Measurements from ENCODE around the gene DENND1B. TPM values are rescaled to one million over a fixed set of nuclear protein-coding genes. Genes with fewer than 3 reads are reported as not detected.
A peak's percentile ranks its signal among the peaks of the same experiment; 100 is the strongest.
"Not testable (repeated sequence)": the region's sequence is repeated elsewhere in the genome, so short reads cannot be mapped to it uniquely, and the experiment has no call there.

DENND1B gene
- total RNA-seq, 1 experiment from 2014 or later, result 4.5 TPM

DNA sequence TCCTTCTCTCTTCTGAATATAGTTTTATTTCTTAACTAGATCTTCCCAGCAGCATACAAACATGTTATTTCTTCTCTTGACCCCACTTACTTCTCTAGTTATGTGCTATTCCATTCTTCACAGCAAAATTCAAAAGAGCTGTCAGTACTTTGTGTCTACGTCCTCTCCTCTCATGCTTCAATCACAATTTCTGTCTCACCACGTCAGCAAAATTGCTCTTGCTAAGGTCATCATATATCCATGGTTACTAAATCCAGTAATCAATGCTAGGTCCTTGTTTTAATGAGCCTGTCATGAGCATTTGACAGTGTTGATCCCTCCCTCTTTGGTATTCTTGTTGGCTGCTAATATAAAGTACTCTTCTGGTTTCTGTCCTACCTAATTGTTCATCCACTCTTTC is 214.2 kb downstream of the DENND1B start:
- no peak for DNase-seq (ENCODE audit: low read depth)

DNA sequence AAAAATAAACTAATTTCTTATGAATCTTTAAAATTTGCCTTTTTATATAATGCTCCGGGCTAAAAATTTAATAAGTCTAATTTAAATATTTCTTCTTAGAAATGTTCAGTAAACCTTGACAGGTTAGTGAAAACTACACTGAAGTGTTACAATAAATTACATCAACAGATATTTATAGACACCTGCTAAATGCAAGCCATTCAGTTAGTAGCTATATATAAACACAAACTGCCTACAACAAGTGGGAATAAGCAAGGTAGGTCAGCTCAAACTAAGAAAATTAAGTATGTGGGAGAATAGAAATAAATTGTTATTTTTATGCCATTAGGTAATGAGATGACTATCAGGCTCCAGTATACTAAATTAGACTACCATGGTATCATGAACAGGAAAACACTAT is 215.6 kb downstream of the DENND1B start:
- no peak for DNase-seq (ENCODE audit: low read depth)

DNA sequence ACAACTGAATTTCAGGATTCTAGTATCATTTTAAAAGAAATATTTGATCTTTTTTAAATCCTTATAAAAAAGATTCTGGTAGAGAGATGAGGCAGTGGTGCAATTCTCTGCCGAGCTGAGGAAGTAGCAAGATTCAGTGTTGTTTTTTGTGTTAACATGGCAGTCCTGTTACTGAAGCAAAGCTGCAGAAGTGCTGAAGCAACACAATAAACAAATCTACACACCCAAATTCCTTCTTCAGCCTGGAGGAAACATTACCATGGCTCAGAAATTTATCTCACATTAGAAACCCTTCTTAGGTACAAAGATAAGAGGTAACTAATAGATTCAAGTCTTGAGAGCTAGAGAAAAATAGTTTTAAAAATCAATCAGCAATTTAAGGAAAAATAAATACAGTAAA is 216.0 kb downstream of the DENND1B start:
- DNase-seq (ENCODE audit: low read depth), result no peak

DNA sequence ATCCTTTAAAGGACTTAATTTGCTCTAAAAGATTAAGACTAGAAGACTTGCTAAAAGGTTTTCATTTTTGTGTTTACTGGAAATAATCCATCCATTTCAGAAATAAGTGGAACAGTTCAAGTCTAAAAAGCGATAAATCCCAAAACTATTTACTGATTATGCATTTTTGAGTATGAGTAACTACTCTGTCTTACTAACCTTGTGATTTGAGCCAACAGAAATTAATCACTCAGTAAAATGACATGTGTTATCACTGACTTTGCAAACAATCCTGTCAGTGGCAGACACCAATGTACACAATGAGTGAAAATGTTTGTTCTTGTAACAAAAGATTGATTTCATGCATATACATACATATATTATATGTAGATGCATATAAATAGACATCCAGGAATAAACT is 218.0 kb downstream of the DENND1B start:
- peak; percentile 23 for DNase-seq (ENCODE audit: low read depth)

DNA sequence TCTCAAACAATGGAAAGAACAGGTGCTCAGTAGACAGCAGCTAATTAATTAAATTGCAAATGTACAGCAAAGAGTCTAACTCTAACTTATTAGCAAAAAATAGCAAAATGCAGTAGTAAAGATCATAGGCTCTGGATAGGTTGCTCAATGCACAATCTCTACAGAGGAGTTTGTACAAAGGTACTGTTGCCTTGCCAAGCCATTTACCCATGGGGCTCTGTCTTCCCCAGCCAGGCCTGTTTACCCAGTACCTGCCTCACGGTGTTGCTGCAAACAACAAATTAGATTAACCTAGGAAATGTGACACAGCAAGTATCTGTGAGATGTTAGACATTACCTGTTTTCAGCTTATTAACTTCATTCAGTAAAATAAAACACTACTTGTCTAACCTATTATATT is 222.0 kb downstream of the DENND1B start:
- no peak for DNase-seq (ENCODE audit: low read depth)

DNA sequence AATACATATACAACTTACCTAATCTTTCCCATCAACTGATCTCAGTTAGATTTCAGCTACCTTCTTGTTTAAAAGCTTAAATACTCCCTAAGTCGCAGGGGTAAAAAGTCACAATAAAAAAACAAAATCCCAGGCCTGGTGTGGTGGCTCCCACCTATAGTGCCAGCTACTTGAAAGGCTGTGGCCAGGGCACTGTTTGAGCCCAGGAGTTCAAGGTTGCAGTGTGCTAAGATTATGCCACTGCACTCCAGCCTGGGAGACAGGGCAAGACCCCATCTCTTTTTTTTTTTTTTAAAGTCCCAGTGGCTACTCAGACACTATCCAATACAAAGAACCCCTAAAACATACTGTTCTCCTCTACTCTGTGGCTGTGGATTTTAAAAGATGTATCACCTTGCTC is 228.3 kb downstream of the DENND1B start:
- DNase-seq (ENCODE audit: low read depth), result no peak

DNA sequence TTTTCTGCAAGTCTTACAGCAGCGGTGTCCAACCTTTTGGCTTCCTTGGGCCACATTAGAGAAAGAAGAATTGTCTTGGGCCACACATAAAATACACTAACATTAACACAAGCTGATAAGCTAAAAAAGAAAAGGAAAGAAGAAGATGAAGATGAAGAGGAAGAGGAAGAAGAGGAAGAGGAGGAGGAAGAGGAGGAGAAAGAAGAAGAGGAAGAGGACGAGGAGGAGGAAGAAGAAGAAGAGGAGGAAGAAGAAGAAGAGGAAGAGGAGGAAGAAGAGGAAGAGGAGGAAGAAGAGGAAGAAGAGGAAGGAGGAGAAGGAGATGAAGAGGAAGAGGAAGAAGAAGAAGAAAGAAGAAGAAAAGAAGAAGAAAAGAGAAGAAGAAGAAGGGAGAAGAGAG is 230.7 kb downstream of the DENND1B start:
- DNase-seq (ENCODE audit: low read depth), result no peak

DNA sequence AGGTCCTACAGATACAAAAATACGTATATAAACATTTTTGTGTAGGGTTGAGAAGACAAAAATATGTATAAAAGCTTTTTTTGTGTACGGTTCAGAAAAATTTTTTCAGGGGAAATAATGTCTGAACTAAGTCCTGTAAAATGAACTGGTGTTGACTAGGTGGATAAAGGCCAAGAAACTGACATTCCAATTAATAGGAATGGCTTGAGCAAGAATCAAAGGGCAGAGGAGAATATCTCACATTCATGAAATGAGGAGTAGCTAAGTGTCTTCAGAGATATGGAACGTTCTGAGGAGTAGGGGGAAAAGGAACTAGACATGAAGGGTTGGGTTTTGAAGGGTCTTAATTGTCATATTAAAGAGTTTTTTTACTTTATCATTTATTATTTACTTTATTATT is 231.2 kb downstream of the DENND1B start:
- no peak for DNase-seq (ENCODE audit: low read depth)

DNA sequence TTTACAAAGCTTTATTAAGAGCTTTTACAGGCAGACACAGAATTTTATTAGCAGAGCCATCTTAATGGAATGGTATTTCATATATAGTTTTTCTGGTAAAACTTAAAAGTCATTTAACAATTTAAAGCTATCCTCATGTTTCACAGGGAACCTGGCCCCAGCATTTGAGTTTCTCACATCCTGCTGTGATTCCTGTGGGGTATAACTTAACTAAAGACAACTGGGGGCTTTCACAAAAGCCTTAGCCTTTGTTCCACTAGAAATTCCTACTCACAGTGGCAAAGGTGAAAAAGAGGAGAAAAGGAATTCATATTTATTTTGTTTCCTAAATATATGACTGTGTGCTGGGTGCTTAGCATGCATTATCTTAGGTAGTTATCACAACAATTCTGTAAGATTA is 233.9 kb downstream of the DENND1B start:
- DNase-seq (ENCODE audit: low read depth), result no peak

DNA sequence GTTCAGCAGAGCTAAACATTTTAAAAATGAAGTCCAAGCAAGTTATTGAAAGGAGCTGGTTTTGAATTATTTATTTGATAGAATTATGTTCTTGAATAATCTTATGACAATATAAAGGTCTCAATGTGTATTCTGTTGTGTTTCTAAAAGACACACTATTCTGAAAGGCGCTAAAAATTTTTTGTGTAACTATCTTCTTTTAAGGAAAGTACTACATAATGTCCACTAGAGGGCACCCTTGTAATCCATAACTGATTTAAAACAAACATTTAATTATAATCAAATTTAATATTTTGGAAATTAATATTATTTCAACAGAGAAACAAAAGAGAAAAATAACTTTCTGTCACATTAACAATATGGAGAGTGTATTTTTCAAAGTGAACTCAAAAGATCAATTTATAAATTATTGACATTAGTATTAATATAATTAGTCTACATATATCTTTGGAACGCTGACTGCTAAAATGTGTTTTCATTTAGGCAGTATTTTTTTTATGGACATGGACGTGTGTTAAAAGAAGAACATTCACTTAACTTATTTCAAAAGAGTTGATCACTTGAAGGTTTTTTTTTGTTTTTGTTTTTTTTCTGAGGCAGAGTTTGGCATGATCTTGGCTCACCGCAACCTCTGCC is 248.4 kb downstream of the DENND1B start:
- DNase-seq (ENCODE audit: low read depth), result peak; percentile 19

DNA sequence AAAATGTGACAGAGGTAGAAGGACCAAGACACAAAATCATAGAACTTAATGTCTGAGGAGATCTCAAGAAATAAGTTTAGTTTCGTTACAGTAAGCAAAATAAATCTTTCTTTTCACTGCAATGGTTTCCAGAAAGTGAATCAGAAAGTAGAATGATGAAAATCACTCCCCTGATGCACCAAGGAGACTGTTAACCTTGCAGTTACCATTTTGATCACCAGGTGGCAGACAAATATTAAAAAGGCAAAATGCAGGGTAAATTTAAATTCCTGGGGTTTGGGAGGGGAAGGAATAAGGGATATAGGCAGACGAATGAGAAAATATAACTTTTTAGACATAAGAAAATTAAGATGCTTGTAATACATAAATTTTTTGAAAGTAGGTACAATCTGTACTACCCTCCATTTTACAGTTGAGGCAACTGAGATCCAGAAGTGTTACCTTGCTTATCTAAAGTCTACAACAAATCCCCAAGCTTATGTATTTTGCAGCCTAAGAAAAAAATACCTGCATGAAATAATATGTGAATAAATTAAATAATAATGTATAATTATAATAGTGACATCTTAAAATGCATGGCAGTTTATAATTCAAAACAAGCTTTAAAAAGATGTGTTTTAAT is 254.1 kb downstream of the DENND1B start:
- peak; percentile 35 for DNase-seq (ENCODE audit: low read depth)

DNA sequence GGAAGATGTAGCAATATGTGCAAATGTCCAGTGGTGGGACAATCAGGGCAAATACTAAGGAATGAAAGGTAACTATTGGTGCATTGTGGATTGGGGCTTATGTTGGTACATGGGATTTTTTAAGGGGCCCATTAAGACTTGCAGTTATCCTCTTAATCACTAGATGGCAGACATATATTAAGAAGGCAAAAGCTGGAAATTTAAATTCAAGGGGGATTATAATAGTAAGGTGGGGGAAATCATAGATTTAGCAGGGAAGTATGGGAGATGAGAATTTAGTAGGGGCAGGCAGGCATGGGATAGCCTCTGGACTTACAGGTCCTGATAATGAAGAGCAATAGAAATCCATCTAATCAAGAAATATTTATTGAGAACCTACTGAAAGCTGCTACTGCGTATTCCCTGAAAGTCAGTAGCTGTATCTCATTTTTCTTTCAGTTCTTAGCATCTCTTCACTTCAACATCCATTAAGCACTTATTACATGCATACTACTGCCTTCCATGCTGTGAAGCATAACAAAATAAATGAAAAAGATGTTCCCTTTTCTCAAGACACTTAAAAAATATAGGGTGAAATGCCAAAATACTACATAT is 255.4 kb downstream of the DENND1B start:
- peak; percentile 14 for DNase-seq (ENCODE audit: low read depth)

DNA sequence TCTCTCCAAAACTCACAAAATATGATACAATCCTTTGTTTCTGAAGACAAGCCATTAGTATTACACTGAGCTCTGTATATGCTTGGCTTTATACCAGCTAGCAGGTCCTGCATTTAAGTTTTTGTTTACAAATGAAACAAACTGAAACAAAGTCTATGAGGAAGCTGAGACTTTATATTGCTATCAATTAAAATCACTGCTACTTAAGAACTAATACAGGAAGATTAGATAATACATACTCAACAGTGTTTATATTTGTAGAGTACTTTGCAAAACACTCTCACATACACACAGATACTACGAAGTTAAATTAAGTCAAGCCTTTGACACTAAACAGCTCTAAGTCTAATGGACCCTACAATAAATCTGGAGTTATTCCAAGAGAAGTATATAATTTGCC is 259.9 kb downstream of the DENND1B start:
- DNase-seq (ENCODE audit: low read depth), result no peak

DNA sequence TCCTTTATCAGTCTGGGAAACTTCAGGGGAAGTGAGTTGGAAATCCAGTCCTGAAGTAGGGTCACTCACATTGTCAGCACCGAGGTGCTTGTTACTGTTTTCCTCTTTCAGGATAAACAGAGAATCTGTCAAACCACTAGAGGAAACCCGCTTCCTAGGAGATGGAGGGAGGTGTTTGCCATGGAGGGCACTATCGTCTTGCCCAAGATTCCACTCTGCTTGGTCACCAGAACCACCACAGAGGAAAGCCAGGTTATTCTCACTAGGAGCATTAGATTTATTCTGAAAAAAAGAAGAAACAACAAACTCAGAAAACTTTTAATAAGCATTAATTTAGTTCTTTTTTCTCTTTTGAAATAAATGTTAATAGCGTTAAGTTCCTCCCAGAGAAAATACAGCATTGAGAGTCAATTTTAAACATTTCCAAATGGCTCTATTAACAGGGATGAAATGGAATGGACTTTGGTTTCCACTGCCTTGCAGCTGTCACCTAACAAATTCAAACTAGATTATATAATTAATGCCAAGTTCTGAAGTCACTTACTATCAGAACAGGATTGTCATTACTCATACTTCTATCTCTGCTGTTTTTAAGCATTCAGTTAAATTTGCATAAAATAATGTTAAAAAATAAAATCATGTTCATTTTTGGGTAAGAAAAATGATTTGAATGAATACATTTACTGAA is 264.4 kb downstream of the DENND1B start:
- peak; percentile 44 for DNase-seq (ENCODE audit: low read depth)

DNA sequence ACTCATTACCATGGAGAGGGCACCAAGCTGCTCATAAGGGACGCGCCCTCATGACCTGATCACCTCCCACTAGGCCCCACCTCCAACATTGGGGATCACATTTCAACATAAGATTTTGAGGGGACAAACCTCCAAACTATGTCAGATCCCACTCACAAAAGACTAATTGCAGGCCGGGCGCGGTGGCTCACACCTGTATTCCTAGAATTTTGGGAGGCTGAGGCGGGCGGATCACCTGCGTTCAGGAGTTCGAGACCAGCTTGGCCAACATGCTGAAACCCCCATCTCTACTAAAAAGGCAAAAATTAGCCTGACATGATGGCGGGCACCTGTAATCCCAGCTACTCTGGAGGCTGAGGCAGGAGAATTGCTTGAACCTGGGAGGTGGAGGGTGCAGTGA is 278.6 kb downstream of the DENND1B start:
- no peak for DNase-seq (ENCODE audit: low read depth)

DNA sequence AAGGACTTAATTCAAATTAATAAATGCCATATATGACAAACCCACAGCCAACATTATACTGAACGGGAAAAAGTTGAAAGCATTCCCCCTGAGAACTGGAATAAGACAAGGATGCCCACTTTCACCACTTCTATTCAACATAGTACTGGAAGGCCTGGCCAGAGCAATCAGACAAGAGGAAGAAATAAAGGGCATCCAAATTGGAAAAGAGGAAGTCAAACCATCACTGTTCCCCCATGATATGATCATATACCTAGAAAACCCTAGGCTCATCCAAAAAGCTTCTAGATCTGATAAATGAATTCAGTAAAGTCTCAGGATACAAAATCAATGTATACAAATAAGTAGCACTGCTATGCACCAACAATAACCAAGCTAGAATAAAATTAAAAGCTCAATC is 283.8 kb downstream of the DENND1B start:
- not testable (repeated sequence) for DNase-seq (ENCODE audit: low read depth)

DNA sequence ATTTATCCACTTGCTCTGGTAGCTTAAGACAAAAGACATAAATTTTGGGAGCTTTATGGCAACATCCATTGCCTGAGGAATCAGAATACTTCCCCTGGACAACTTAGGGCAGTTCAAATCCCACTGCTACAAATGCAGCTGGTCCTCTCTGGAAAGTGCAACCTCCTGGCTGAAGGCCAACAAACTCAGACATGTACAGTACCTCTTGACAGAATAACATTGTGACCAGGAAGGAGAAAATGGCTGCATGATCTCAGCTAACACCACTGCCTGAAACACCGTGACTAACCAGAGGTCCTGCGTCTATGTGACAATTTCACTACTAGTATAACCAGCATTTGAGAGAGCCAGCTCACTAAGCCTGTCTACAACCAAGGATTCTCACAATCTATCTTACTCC is 288.3 kb downstream of the DENND1B start:
- peak; percentile 39 for DNase-seq (ENCODE audit: low read depth)

DNA sequence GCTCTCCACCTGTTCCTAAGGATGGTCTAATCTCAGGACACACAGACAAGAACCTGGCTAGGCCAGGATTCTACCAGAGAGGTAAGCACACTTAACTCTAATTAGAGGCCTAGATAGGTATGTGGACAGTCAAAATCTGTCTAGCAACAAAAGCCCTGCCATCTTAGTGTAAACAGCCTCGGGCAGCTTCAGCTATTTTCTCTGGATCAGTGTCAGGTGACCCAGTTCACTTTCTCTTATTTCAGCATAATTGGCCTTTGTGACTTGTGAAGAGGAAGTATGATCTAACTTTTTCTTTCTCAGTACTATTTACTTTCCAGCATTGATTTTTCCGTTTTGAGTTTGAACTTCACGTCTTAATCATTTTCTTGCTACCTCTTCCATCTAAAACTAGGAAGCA is 289.5 kb downstream of the DENND1B start:
- no peak for DNase-seq (ENCODE audit: low read depth)

DNA sequence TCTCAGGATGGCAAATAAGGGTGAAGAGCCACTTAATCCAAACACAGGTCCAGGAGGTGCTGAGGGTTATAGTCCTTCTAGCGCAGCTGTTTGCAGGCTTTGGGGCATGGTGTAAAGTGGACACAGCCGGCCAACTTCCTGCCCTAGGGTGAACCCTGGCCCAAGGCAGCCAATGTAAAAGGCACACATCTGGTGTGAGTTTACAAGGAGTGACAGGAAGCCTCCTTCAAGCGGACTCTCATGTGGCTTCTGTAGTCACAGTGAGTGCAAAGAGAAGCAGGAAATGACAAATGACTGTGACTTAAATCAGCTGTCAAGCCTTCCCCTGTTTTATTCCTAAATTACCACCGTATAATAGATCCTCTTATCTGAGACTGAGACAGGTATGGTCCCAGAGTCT is 294.2 kb downstream of the DENND1B start:
- DNase-seq (ENCODE audit: low read depth), result peak; percentile 20

DNA sequence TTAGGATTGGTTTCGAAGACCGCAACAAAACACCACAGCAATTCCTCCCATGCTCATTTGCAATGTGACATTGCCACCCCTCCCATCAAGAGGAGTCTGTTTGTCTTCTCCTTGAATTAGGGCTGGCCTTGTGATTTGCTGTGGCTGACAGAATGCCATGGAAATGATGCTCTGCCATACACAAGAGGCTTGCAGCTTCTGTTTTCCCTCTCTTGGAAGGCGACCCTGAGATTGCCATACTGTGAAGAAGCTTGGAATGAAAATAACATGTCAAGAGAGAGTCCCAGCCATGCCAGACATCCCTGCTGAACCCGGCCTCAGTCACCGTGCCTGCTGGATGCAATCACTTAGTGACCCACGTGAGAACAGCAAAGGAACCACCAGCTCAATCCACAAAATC is 294.8 kb downstream of the DENND1B start:
- DNase-seq (ENCODE audit: low read depth), result no peak

DNA sequence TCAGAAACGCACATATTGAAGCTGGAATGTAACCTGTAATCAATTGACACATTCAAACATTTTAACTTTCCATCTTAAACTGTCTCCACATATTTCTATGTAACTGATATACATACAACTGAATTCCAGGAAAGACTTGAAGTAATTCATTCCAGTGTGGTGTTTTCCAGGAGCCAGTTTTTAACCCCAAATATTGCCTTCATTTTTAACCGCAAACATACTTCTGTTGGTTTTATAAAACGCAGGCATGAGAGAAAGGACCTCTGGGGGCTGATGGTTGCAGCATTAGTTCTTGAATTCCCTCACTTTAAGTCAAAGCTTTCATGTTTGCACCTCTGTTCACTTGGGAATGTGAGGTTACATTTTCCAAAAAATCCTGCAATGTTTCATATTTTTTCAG is 303.1 kb downstream of the DENND1B start:
- no peak for DNase-seq (ENCODE audit: low read depth)

DNA sequence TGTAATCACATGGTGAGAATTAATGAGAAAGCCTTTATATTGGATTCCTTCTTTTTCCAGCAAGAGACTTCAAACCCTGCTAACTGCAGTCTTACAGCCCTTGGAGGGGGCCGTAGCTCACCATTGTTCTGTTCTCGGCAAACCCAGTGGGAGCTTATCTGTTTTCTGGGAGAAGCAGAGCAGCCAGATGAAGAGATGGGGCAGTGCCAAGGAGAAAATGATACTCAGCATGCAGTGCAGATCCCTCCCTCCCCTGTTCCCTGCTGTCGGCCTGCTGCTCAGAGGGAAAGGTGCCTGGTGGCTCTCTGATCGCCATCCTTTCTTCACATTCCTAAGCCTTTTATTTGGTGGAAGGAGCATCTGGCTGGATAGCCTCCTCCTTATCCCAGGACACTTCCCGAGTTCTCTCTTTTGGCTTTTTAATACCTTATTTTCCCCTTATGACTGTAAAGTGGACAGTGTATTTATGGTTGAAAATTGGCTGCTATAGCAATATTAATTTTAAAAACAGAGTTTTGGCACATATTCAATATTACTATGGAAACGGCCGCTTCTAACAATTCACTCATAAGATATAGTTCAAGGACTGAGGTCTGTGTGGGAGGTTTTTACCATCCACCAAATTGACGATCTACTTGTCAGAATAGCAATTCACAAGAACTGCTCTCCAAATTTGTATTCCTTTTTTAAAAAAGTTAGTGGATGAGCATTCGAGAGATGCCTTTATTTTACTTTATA is 303.9 kb downstream of the DENND1B start:
- DNase-seq (ENCODE audit: low read depth), result no peak

All from LHCN-M2 (cell line).